K562 (cell line): ENCODE measurements around the gene HMBS. TPM values are rescaled to one million over a fixed set of nuclear protein-coding genes. Genes with fewer than 3 reads are reported as not detected.

ENCODE experiments used
- BHLHE40 ChIP-seq: IDR thresholded peaks from 2 replicates; pipeline ENCODE4 v1.6.1; 2011; ENCODE audit warnings: low read length, improper control_type of control experiment
- CC2D1A ChIP-seq: fragments of 450-650 bp; IDR thresholded peaks from 2 replicates; pipeline ENCODE4 v1.6.1; 2017; ENCODE audit warnings: mild to moderate bottlenecking
- DIDO1 ChIP-seq: fragments of 450-650 bp; IDR thresholded peaks from 2 replicates; pipeline ENCODE4 v1.6.1; 2016; ENCODE audit warnings: low read depth, missing biosample characterization, missing genetic modification characterization
- ELF2 ChIP-seq: fragments of 250-450 bp; sonication (Bioruptor Pico); IDR thresholded peaks from 2 replicates; pipeline ENCODE4 v1.5.0; 2021; ENCODE audit warnings: mild to moderate bottlenecking
- FOSL1 ChIP-seq: fragments of 200-800 bp; sonication (Bioruptor generic); conservative IDR thresholded peaks from 2 replicates; pipeline ENCODE4 v1.6.1; 2016; ENCODE audit warnings: missing genetic modification characterization, missing compliant biosample characterization
- HDAC2 ChIP-seq: fragments of 450-650 bp; IDR thresholded peaks from 2 replicates; pipeline ENCODE4 v1.6.1; 2016; ENCODE audit warnings: mild to moderate bottlenecking
- HIVEP1 ChIP-seq: fragments of 250-450 bp; sonication (Bioruptor Pico); IDR thresholded peaks from 2 replicates; pipeline ENCODE4 v1.4.0; 2020; ENCODE audit warnings: mild to moderate bottlenecking
- HNRNPL ChIP-seq: fragments of 200-400 bp; formaldehyde crosslinking; IDR thresholded peaks from 2 replicates; pipeline ENCODE4 v1.6.1; 2017; ENCODE audit warnings: low read depth, mild to moderate bottlenecking, low read length
- NONO ChIP-seq, 2 experiments: fragments of 200-400 bp in 1 of 2; fragments of 450-650 bp in 1 of 2; formaldehyde crosslinking in 1 of 2; IDR thresholded peaks; 2 replicates each; pipeline ENCODE4 v1.6.1; 2017; ENCODE audit warnings: low read depth in 2 of 2, mild to moderate bottlenecking in 2 of 2, moderate library complexity in 2 of 2, low read length in 1 of 2
- SREBF2 ChIP-seq: sonication (generic); formaldehyde crosslinking; IDR thresholded peaks from 2 replicates; pipeline ENCODE4 v1.4.0; 2020; ENCODE audit warnings: mild to moderate bottlenecking, missing genetic modification reagents
- STAG1 ChIP-seq: sonication (generic); formaldehyde crosslinking; IDR thresholded peaks from 2 replicates; pipeline ENCODE4 v1.5.0; 2020; ENCODE audit warnings: missing genetic modification reagents, borderline replicate concordance
- ZNF431 ChIP-seq: sonication (generic); formaldehyde crosslinking; IDR thresholded peaks from 2 replicates; pipeline ENCODE4 v1.8.0; 2022; ENCODE audit warnings: mild to moderate bottlenecking, missing genetic modification reagents
- ZNF696 ChIP-seq: fragments of 250-450 bp; sonication (Bioruptor Pico); conservative IDR thresholded peaks from 2 replicates; pipeline ENCODE4 v1.4.0; 2020; ENCODE audit warnings: mild to moderate bottlenecking, moderate library complexity
- ZNF778 ChIP-seq: fragments of 450-650 bp; formaldehyde crosslinking; IDR thresholded peaks from 2 replicates; pipeline ENCODE4 v1.4.0; 2020; ENCODE audit warnings: mild to moderate bottlenecking, moderate library complexity
- polyA plus RNA-seq, 8 experiments: library from polyadenylated mRNA; depleted of rRNA in 4 of 8; stranded (reverse) in 5 of 8; unstranded in 3 of 8; fragments of >200 nt; fragmentation: Nextera tagmentation in 2 of 8; fragmentation: Illumina TruSeq in 1 of 8; extraction: Ambion mirVana in 2 of 8; extraction: Trizol in 1 of 8; gene quantifications; 2 replicates each; pipeline versions ENCODE4 v1.2.1 to v1.2.3, GENCODE V29; 2011 to 2014; ENCODE audit warnings: inconsistent platforms in 1 of 8, missing spikeins in 1 of 8
- total RNA-seq, 7 experiments: library from RNA; depleted of rRNA in 6 of 7; stranded (reverse); fragments of >200 nt in 6 of 7; fragmentation: Illumina TruSeq in 2 of 7; extraction: Trizol in 2 of 7; gene quantifications; 2 replicates each; pipeline versions ENCODE4 v1.2.1 to v1.2.3, GENCODE V29; 2011 to 2021; ENCODE audit warnings: low replicate concordance in 1 of 7
- TF ChIP-seq, protein P1 (sequence below), 2 experiments: fragments of 450-650 bp; formaldehyde crosslinking in 1 of 2; IDR thresholded peaks; 2 replicates each; pipeline versions ENCODE4 v1.4.0 to v1.6.1; 2014 to 2020; ENCODE audit warnings: mild to moderate bottlenecking in 2 of 2, borderline replicate concordance in 1 of 2, low read depth in 1 of 2
- TF ChIP-seq, protein P2 (sequence below), 2 experiments: IDR thresholded peaks in 1 of 2; conservative IDR thresholded peaks in 1 of 2; 2 replicates each; pipeline ENCODE4 v1.6.1; 2016; ENCODE audit warnings: low read depth in 2 of 2, mild to moderate bottlenecking in 1 of 2, missing compliant biosample characterization in 1 of 2, missing genetic modification characterization in 1 of 2, moderate library complexity in 1 of 2

Gene HMBS
- total and polyA plus RNA-seq, 9 of the 15 experiments (the other 6 are each of a cell fraction or from before 2014, with no cell fraction given), result 56.9 to 385 (median 286) TPM

DNA sequence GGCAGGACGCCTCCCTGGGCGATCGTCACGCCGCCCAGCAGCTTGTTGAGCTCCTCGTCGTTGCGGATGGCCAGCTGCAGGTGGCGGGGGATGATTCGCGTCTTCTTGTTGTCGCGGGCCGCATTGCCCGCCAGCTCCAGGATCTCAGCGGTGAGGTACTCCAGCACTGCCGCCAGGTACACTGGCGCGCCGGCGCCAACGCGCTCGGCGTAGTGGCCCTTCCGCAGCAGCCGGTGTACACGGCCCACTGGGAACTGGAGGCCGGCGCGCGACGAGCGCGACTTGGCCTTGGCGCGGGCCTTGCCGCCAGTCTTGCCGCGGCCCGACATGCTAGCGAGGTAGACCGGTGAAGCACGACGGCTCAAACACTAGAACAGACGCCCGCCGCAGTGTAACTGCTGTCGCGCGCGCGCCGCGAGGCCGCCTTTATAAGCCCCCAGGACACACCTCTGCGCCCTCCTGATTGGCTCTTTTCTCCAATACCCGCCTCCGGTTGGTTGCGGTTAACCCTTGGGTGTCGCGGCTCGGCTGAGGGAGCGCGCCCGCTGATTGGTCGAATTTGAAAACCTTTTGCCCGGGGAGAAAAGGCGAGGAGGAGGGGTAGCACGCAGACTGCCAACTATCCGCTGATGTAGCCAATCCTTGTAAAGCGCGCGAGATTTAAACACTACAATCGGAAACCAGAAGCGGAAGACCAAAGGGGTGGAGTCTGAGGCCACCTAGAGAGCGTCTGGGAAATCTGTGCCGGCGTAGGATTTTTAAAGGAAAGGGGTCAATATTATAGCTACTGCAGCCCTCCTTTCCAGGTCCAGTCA, 10.6 kb downstream of the HMBS start (continued):
- TF ChIP-seq ZNF431, result peak; percentile 45; the same call in 1 of the 2 replicates
- TF ChIP-seq HDAC2, result peak; percentile 75; the same call in 1 of the 2 replicates
- no peak for TF ChIP-seq HIVEP1 (CRISPR knock-in tag)
- TF ChIP-seq ZNF778, result no peak
- TF ChIP-seq ZNF696 (CRISPR knock-in tag), result no peak
- peak; percentile 78 to 100; a peak in 3 of 4 replicates for TF ChIP-seq NONO (IDR thresholded peaks at IDR 0.05; ENCODE audit: low read depth in 2 of 2, low read length in 1 of 2)
- TF ChIP-seq, protein P1, sequence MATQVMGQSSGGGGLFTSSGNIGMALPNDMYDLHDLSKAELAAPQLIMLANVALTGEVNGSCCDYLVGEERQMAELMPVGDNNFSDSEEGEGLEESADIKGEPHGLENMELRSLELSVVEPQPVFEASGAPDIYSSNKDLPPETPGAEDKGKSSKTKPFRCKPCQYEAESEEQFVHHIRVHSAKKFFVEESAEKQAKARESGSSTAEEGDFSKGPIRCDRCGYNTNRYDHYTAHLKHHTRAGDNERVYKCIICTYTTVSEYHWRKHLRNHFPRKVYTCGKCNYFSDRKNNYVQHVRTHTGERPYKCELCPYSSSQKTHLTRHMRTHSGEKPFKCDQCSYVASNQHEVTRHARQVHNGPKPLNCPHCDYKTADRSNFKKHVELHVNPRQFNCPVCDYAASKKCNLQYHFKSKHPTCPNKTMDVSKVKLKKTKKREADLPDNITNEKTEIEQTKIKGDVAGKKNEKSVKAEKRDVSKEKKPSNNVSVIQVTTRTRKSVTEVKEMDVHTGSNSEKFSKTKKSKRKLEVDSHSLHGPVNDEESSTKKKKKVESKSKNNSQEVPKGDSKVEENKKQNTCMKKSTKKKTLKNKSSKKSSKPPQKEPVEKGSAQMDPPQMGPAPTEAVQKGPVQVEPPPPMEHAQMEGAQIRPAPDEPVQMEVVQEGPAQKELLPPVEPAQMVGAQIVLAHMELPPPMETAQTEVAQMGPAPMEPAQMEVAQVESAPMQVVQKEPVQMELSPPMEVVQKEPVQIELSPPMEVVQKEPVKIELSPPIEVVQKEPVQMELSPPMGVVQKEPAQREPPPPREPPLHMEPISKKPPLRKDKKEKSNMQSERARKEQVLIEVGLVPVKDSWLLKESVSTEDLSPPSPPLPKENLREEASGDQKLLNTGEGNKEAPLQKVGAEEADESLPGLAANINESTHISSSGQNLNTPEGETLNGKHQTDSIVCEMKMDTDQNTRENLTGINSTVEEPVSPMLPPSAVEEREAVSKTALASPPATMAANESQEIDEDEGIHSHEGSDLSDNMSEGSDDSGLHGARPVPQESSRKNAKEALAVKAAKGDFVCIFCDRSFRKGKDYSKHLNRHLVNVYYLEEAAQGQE (IDR thresholded peaks at IDR 0.05; ENCODE audit: borderline replicate concordance), result peak; percentile 44; the same call in 1 of the 2 replicates
- TF ChIP-seq, protein P1 (CRISPR knock-in tag; IDR thresholded peaks at IDR 0.05; ENCODE audit: low read depth), result peak; percentile 70; the same call in 1 of the 2 replicates
- no peak for TF ChIP-seq DIDO1 (tag)
- TF ChIP-seq, protein P2, sequence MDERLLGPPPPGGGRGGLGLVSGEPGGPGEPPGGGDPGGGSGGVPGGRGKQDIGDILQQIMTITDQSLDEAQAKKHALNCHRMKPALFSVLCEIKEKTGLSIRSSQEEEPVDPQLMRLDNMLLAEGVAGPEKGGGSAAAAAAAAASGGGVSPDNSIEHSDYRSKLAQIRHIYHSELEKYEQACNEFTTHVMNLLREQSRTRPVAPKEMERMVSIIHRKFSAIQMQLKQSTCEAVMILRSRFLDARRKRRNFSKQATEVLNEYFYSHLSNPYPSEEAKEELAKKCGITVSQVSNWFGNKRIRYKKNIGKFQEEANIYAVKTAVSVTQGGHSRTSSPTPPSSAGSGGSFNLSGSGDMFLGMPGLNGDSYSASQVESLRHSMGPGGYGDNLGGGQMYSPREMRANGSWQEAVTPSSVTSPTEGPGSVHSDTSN (CRISPR knock-in tag; IDR thresholded peaks at IDR 0.05; ENCODE audit: low read depth), result 0 out of 2 replicates have a peak, but pooled peaks have one; percentile 16
- TF ChIP-seq, protein P2 (tag; conservative IDR thresholded peaks at IDR 0.05; ENCODE audit: low read depth), result no peak; the same call in none of the 2 replicates
- 0 out of 2 replicates have a peak, but pooled peaks have one; percentile 7 for TF ChIP-seq STAG1 (CRISPR knock-in tag)
- no peak for TF ChIP-seq ELF2
- peak; percentile 52; the same call in 1 of the 2 replicates for TF ChIP-seq FOSL1 (tag)
- peak; percentile 96 for TF ChIP-seq HNRNPL
- TF ChIP-seq CC2D1A, result peak; percentile 96
- no peak; the same call in 1 of the 2 replicates for TF ChIP-seq SREBF2 (CRISPR knock-in tag)
- TF ChIP-seq BHLHE40, result peak; percentile 41; the same call in 1 of the 2 replicates
